Endothelial cell of umbilical vein (primary cell): ENCODE measurements around the gene UQCR10. TPM values are rescaled to one million over a fixed set of nuclear protein-coding genes. Genes with fewer than 3 reads are reported as not detected.

Experiments
- BruUV-seq: library from RNA; stranded (reverse); fragments of 400-500 nt; replicated peaks from 2 replicates; lab custom pipeline; 2021; lab: Mats Ljungman, UMichigan
- CTCF ChIA-PET: fragments of 300-600, 350-600 bp; sonication (Branson Sonifier 250); formaldehyde crosslinking; loops from one replicate; lab custom pipeline; 2021; ENCODE audit warnings: antibody characterized with exemption, inconsistent platforms; lab: Charles Lee
- POLR2A ChIA-PET: fragments of 300-600, 350-600 bp; sonication (Branson Sonifier 250); formaldehyde crosslinking; loops from one replicate; lab custom pipeline; 2021; ENCODE audit warnings: antibody characterized with exemption, inconsistent platforms; lab: Charles Lee
- DNase-seq: peaks from one replicate; pipeline ENCODE4 v3.0.0-alpha.2; 2011; ENCODE audit warnings: low read depth, low spot score
- FAIRE-seq: peaks from 2 replicates; lab custom pipeline; 2011; peaks lifted over from hg19 to GRCh38; lab: Jason Lieb, UNC
- H2AFZ ChIP-seq: 2 replicates; pipeline ENCODE4 v1.6.0; 2012; ENCODE audit warnings: low read depth, low read length, control low read depth, inconsistent platforms
- H3K27ac ChIP-seq: 2 replicates; pipeline ENCODE4 v1.5.1; 2011; ENCODE audit warnings: low read depth, mild to moderate bottlenecking, control low read depth, low read length, moderate library complexity; ENCODE audit not compliant: insufficient read depth
- H3K27me3 ChIP-seq, 2 experiments: 2 replicates each; pipeline versions ENCODE4 v1.6.0 to v1.6.1; 2011; ENCODE audit warnings: low read length in 2 of 2, mixed read lengths in 1 of 2; ENCODE audit not compliant: control insufficient read depth in 2 of 2, insufficient read depth in 2 of 2
- H3K36me3 ChIP-seq, 2 experiments: 2 replicates in 1 of 2; 3 replicates in 1 of 2; pipeline ENCODE4 v1.5.1; 2011; ENCODE audit warnings: low read length in 2 of 2, mild to moderate bottlenecking in 1 of 2, moderate library complexity in 1 of 2; ENCODE audit not compliant: control insufficient read depth in 2 of 2, insufficient read depth in 2 of 2; ENCODE audit errors: extremely low read depth in 1 of 2
- H3K4me1 ChIP-seq: 3 replicates; pipeline ENCODE4 v1.5.1; 2011; ENCODE audit warnings: mild to moderate bottlenecking, low read length; ENCODE audit not compliant: control insufficient read depth, insufficient read depth; ENCODE audit errors: extremely low read depth
- H3K4me2 ChIP-seq: 2 replicates; pipeline ENCODE4 v1.6.1; 2011; ENCODE audit warnings: low read length, control low read depth, mixed read lengths; ENCODE audit not compliant: insufficient read depth
- H3K4me3 ChIP-seq, 3 experiments: fragments of 200-600 bp in 1 of 3; sonication (generic), shearing (Covaris generic) in 1 of 3; replicated peaks in 1 of 3; 2 replicates each; pipeline ENCODE4 v1.5.1; 2011 to 2016; ENCODE audit warnings: control low read depth in 3 of 3, low read length in 3 of 3, mild to moderate bottlenecking in 2 of 3, inconsistent platforms in 1 of 3, low read depth in 1 of 3, moderate library complexity in 1 of 3; ENCODE audit not compliant: insufficient read depth in 1 of 3
- H3K79me2 ChIP-seq: 2 replicates; pipeline ENCODE4 v1.6.0; 2012; ENCODE audit warnings: low read length, inconsistent platforms; ENCODE audit not compliant: control insufficient read depth, insufficient read depth
- H3K9ac ChIP-seq: replicated peaks from 2 replicates; pipeline ENCODE3; 2011; ENCODE audit warnings: low read length, control low read depth; ENCODE audit not compliant: insufficient read depth; ENCODE audit errors: extremely low read depth
- H3K9me1 ChIP-seq: replicated peaks from 3 replicates; pipeline ENCODE4 v1.6.0; 2011; ENCODE audit warnings: mild to moderate bottlenecking, low read length; ENCODE audit not compliant: control insufficient read depth, insufficient read depth; ENCODE audit errors: extremely low read depth
- H3K9me3 ChIP-seq: replicated peaks from 2 replicates; pipeline ENCODE4 v1.5.1; 2012; ENCODE audit warnings: low read length, inconsistent platforms; ENCODE audit not compliant: control insufficient read depth, insufficient read depth
- H4K20me1 ChIP-seq: replicated peaks from 2 replicates; pipeline ENCODE3; 2011; ENCODE audit warnings: mild to moderate bottlenecking, low read length; ENCODE audit not compliant: control insufficient read depth, insufficient read depth; ENCODE audit errors: extremely low read depth
- EZH2 ChIP-seq: IDR thresholded peaks from 2 replicates; pipeline ENCODE4 v1.6.1; 2012; ENCODE audit warnings: borderline replicate concordance, low read depth, mild to moderate bottlenecking, moderate library complexity, low read length, inconsistent platforms; ENCODE audit not compliant: severe bottlenecking
- FOS ChIP-seq: IDR thresholded peaks from 2 replicates; pipeline ENCODE4 v1.6.1; 2011; ENCODE audit warnings: mild to moderate bottlenecking, low read length, moderate library complexity, borderline replicate concordance; ENCODE audit not compliant: insufficient read depth
- GATA2 ChIP-seq: IDR thresholded peaks from 2 replicates; pipeline ENCODE4 v1.7.0; 2011; ENCODE audit warnings: low read depth, mild to moderate bottlenecking, moderate library complexity, mixed read lengths, low read length; ENCODE audit not compliant: insufficient read length, insufficient read depth
- JUN ChIP-seq: IDR thresholded peaks from 2 replicates; pipeline ENCODE4 v1.6.1; 2011; ENCODE audit warnings: borderline replicate concordance, low read depth; ENCODE audit not compliant: insufficient read length, insufficient read depth
- MYC ChIP-seq: IDR thresholded peaks from one replicate; pipeline ENCODE4 v1.6.1; 2011; ENCODE audit warnings: mild to moderate bottlenecking, low read depth, low read length
- POLR2A ChIP-seq: IDR thresholded peaks from 2 replicates; pipeline ENCODE4 v1.6.1; 2012; ENCODE audit warnings: low read depth, mild to moderate bottlenecking, control low read depth, low read length
- dilution Hi-C: fragments of 300-500 bp; cut with MboI; formaldehyde crosslinking; loops from one replicate; pipeline ENCODE4 v1.15.0; 2019; ENCODE audit warnings: low sequenced_read_pairs; ENCODE audit not compliant: extremely low pct_ligation_motif_present
- intact Hi-C: fragments of 100-400 bp; cut with micrococcal nuclease; formaldehyde crosslinking; loops from one replicate; pipeline ENCODE4 v1.10.0; 2022
- polyA plus RNA-seq, 4 experiments: library from polyadenylated mRNA; depleted of rRNA in 3 of 4; stranded (reverse) in 3 of 4; unstranded in 1 of 4; fragments of >200 nt; gene quantifications; 2 replicates each; pipeline versions ENCODE4 v1.2.1 to v1.2.3, GENCODE V29; 2011 to 2012; ENCODE audit warnings: missing spikeins in 1 of 4
- total RNA-seq: library from RNA; stranded (reverse); gene quantifications from 2 replicates; pipeline ENCODE4 v1.2.3, GENCODE V29; 2021
- TF ChIP-seq, protein P1 (sequence below), 2 donors: IDR thresholded peaks; 1 replicate in 1 of 2; 2 replicates in 1 of 2; pipeline ENCODE4 v1.5.1; 2011; ENCODE audit warnings: low read length in 2 of 2, mild to moderate bottlenecking in 2 of 2, moderate library complexity in 2 of 2, control low read depth in 1 of 2, inconsistent platforms in 1 of 2, low read depth in 1 of 2; ENCODE audit not compliant: insufficient read depth in 1 of 2; ENCODE audit errors: extremely low read depth in 1 of 2

The UQCR10 gene
- total and polyA plus RNA-seq, 2 donors (not counting 3 experiments of a cell fraction or from before 2014, with no cell fraction given), result 96.6 to 196 TPM

DNA sequence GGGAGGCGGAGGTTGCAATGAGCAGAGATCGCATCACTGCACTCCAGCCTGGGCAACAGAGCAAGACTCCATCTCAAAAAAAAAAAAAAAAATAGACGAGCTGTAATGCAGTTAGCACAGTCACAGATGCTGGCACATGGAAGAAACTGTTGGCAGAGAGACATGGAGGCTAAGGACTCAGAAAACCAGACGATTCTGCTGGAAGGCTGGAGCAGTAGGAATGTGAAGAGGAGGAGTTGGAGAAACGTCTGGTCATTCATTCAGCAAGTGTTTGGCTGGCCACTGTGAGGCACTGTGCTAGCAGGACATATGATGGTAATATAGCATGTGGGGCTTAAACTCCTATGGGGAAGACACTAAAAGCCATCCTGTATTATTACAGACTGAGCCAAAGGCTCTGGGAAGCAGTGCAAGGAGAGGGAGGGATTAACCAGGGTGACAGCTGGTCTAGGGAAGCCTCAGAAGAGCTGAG lies 5.0 kb downstream of the UQCR10 start:
- Histone ChIP-seq H4K20me1 (no peaks in the 10 kb centered on the region), H3K4me1 (peaks cover 6% of the 10 kb centered on the region), H3K27ac (no peak overlapping the region), H3K79me2 (peaks cover 15% of the 10 kb centered on the region), H3K9ac (no peak overlapping the region), H3K27me3 (no peaks in the 10 kb centered on the region), H3K9me1 (no peaks in the 10 kb centered on the region), H3K4me2 (no peak overlapping the region), H3K9me3 (no peaks in the 10 kb centered on the region), H3K4me3 (no peak overlapping the region), H2AFZ (no peak overlapping the region), H3K36me3 (peaks cover 0 to 4% of the 10 kb centered on the region in 2 experiments)
- ChIA-PET CTCF (interaction anchor here (1.1 to 2.5 kb wide), 3 partner anchors 10 to 233 kb away, joined by 3 to 27 read pairs (median 5); no protein-coding TSS in a partner anchor), POLR2A (no interaction called here)
- dilution Hi-C loops (no loop called here), intact Hi-C loops (loop anchor here (1.0 kb wide), 1 partner anchor 233 kb away; no protein-coding TSS in a partner anchor)
- DNase-seq, result peak; percentile 31
- BruUV-seq, result no TSS peak
- FAIRE-seq, result peak; percentile 50
- TF ChIP-seq, protein P1, sequence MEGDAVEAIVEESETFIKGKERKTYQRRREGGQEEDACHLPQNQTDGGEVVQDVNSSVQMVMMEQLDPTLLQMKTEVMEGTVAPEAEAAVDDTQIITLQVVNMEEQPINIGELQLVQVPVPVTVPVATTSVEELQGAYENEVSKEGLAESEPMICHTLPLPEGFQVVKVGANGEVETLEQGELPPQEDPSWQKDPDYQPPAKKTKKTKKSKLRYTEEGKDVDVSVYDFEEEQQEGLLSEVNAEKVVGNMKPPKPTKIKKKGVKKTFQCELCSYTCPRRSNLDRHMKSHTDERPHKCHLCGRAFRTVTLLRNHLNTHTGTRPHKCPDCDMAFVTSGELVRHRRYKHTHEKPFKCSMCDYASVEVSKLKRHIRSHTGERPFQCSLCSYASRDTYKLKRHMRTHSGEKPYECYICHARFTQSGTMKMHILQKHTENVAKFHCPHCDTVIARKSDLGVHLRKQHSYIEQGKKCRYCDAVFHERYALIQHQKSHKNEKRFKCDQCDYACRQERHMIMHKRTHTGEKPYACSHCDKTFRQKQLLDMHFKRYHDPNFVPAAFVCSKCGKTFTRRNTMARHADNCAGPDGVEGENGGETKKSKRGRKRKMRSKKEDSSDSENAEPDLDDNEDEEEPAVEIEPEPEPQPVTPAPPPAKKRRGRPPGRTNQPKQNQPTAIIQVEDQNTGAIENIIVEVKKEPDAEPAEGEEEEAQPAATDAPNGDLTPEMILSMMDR (IDR thresholded peaks at IDR 0.05; ENCODE audit: extremely low read depth in 1 of 2, insufficient read depth in 1 of 2, low read depth in 1 of 2, low read length in 2 of 2), result peak; percentile 37 to 41
- TF ChIP-seq JUN, result no peak

DNA sequence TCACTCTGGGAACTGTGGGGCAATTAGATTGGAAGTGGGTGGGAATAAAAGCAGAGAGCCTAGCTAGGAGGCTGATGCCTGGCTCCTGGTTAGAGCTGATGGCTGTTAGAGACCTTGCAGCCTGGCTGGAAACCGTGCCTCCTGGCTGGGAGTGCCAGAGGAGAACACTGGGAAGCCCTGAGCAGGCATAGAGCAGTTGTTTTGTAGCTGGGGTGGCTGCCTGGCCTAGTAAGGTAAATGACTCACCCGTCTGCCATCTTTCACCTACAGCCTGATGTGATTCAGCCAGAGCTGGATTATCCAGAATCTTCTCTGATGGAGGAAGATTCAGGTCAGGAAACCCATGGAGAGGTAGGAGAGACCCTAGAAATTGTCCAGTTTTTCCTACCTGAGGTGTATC lies 6.1 kb downstream of the UQCR10 start:
- POLR2A ChIA-PET, result interaction anchor here (0.6 kb wide), 1 partner anchor 38 kb away, joined by 3 read pairs; no protein-coding TSS in a partner anchor
- peaks cover 6% of the 10 kb centered on the region for H3K79me2 ChIP-seq
- peaks cover 2% of the 10 kb centered on the region for H3K4me1 ChIP-seq
- no peak overlapping the region for H3K9ac ChIP-seq
- BruUV-seq, result no TSS peak
- H4K20me1 ChIP-seq, result no peaks in the 10 kb centered on the region
- H3K4me3 ChIP-seq, result no peak overlapping the region
- H3K27me3 ChIP-seq, result no peaks in the 10 kb centered on the region
- H3K9me1 ChIP-seq, result no peaks in the 10 kb centered on the region
- TF ChIP-seq POLR2A (no peak), JUN (no peak), GATA2 (no peak), EZH2 (no peak), MYC (no peak), FOS (no peak)
- TF ChIP-seq, protein P1 (IDR thresholded peaks at IDR 0.05; ENCODE audit: extremely low read depth in 1 of 2, insufficient read depth in 1 of 2, low read depth in 1 of 2, low read length in 2 of 2), result no peak
- FAIRE-seq (no peak), DNase-seq (no peak)
- no peaks in the 10 kb centered on the region for H3K9me3 ChIP-seq
- intact Hi-C loops (no loop called here), dilution Hi-C loops (no loop called here)
- CTCF ChIA-PET, result interaction anchor here (0.7 to 2.5 kb wide), 8 partner anchors 9 to 315 kb away, joined by 3 to 27 read pairs (median 5); no protein-coding TSS in a partner anchor
- H3K4me2 ChIP-seq, result no peak overlapping the region
- no peak overlapping the region for H3K27ac ChIP-seq
- peaks cover 0 to 4% of the 10 kb centered on the region in 2 experiments for H3K36me3 ChIP-seq
- peak overlapping the region; percentile 26 for H2AFZ ChIP-seq
